ENCODE measurements around the gene ALDH1A2.
"Not testable (repeated sequence)": the region's sequence is repeated elsewhere in the genome, so short reads cannot be mapped to it uniquely, and the experiment has no call there.

Gene ALDH1A2

GRCh38 chr15:58065445-58066041 is at the start of gene ALDH1A2:
ALDH1A2 (minus strand) TSS chr15:58065711; CDS start chr15:58065650, 61 bp downstream.
- no peak for DNase-seq

DNA sequence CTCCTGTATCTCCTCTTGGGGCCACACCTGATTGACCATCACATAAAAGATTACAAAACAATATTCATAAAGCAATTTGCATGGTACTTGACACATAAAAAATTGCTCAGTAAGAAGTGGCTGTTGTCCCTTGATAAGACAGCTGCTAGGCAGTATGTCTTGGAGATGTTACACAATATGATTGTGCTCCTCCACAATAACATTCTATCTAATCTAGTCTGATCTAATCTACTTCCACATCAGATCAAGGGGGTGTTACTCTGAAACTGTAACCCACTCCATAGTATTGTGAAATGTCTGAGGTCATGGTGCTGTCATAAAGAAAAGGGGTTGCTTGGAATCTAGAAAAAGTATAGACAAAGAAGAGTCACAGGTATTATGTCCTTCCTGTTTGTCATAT is 49.3 kb upstream of the ALDH1A2 start:
- no peak for DNase-seq

DNA sequence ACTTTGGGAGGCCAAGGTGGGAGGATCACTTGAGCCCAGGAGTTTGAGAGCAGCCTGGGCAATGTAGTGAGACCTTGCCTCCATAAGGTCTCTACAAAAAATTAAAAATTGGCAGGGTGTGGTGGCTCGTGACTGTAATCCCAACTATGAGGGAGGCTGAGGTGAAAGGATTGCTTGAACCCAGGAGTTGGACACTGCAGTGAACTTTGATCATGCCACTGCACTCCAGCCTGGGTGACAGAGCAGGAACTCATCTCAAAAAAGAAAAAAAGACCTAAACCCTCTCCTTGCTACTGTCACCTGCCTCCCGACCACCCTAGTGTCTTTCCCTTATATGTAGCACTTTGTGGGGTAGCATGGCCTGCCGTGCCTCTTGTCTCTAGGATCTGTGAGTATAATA is 48.9 kb upstream of the ALDH1A2 start:
- DNase-seq: no peak

DNA sequence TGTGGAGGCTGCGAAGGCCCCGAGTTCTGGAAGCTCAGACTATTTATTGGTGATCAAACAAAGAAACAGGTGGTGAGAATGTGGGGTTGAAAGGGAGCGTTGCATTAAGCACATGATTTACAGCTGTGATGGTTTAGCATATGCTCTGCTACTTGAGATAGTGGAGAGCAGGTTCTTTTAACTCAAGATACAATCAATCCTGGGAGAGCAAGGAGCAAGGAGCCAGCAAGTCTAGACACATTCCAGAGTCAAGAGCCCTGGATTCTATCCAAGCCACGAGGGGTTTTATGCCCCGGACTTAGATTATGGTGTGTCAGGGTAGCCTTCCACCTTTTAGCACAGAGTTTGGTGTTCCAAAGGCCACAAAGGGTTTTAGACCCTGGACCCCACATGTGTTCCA is 47.8 kb upstream of the ALDH1A2 start:
- DNase-seq: not testable (repeated sequence)

DNA sequence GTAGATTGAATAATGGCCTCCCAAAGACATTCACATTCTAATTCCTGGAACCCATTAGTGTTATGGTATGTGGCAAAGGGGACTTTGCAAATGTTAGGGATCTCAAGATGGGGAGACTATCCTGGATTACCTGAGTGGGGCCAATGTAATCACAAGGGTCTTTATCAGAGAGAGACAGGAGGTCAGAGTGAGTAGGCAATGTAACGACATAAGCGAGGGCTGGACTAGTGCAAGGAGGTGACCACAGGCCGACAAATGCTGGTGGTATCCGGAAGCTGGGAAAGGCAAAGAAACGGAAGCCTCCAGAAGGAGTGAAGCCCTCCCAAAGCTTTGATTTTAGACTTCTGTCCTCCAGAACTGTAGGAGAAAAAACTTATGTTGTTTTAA is 46.2 kb upstream of the ALDH1A2 start:
- no peak for DNase-seq

DNA sequence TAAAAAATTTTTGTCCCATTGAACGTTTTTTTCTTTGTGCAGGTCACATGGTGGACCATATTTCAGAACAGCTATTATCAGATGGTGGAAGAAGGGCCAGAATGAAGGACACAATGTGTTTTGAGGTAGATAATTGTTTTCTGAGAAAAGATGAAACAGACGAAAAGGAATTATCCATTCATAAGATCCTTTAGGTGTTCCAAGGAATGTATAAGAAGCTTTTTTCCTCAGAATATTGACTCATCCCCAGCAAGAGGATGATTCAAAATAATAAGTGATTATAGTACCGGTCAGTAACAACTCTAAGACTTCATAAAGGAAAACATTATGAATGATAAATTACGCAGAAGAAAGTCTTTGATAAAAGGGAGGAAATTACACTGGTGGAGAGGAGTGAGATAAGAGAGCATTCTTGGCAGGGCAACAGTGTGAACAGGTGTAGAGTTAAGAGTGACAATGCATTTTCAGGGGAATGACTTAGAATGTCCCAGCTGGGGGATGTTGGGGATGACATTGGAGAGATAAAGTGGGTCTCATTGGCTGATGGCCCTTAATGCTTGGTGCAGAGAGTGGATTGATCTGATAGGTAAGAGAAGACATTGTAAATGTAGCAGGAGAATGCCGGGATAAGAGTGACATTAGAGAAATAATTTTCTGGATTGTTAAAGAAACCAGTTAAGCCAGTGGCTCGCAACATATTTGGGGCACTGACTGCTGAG is 45.6 kb upstream of the ALDH1A2 start:
- DNase-seq: no peak

DNA sequence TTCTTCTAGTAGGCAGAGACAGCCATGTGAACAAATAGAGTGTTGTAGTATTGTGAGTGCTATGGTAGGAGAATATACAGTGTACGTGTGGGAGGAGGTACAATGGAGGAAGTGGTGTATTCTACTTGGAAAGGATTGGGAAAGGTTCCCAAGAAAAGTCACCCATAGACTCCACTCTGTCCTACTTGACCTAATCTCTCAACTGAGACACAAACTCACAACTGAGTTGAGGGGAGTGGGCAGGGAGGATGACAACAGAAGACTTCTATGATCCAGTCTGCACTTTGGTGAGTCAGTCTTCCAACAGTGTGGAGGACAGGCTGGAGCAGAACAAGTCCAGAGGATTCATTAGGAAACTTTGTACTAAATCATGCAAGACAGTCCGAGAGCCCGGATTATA is 43.9 kb upstream of the ALDH1A2 start:
- DNase-seq: no peak

DNA sequence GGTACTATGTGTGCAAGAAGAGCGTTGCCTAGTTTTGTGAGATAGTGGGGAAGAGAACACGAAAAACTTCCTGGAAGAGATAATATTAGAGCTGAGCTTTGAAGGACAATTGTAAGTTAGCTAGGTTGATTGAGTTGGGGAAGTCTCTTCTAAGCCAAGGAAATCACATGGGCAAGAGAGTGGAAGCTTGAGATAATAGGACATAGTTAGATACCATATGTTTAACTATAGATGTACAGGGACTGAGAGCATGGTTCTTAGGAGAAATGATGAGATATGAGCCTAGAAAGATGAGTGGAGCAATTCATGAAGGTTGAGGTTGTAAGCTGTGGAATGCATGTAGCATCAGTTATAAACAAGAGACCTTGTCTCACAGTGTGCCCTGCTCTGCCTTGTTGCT is 42.6 kb upstream of the ALDH1A2 start:
- no peak for DNase-seq

DNA sequence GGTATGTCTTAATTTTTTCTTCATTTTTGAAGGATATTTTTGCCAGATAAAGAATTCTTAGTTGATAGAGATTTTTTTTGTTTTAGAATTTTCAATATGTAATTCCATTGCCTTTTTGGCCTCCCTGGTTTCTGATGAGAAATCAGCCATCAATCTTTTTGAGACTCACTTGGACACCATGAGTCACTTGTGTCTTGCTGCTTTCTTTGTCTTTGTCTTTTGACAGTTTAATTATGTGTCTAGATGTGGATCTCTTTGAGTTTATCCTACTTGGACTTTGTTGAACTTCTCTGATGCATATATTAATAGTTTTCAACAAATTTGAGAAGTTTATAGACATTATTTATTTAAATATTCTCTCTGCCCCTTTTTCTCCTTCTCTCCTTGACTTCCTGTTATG is 38.0 kb upstream of the ALDH1A2 start:
- DNase-seq: no peak

DNA sequence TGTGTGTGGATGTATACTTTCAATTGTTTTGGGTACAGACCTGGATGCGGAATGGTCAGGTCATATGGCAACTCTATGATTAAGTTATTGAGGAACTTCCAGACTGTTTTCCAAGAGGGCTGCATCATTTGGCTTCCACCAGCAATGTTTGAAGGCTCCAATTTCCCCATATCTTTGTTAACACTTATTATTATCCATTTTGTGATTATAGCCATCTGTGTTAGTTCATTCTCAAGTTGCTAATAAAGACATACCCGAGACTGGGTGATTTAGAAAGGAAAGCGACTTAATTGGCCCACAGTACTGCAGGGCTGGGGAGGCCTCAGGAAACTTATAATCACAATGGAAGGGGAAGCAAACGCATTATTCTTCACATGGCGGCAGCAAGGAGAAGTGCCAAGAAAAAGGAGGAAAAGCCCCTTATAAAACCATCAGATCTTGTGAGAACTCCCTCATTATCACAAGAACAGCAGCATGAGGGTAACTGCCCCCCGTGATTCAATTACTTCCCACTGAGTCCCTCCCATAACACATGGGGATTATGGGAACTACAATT is 31.1 kb upstream of the ALDH1A2 start:
- no peak for DNase-seq

GRCh38 chr15:58095415-58095814 is 29.9 kb upstream of the ALDH1A2 start:
- no peak for DNase-seq

DNA sequence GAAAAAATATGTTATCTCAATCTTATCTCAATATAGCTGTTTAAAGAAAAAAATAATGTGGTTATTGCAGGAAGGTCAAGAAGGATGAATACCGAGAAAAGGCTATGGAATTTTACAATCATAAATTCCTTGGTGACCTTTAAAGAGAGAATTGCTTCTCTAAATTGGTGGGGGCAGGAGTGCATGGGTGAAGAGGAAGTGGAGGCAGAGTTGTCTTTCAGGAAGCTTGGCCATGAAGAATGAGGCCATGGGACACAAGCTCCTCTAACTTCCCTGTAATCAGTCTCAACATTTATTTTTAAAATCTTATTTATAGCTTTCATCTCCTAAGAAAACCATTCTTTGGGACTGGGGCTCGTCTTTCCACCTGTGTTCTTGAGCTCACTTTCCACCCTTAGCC is 22.4 kb upstream of the ALDH1A2 start:
- no peak for DNase-seq

DNA sequence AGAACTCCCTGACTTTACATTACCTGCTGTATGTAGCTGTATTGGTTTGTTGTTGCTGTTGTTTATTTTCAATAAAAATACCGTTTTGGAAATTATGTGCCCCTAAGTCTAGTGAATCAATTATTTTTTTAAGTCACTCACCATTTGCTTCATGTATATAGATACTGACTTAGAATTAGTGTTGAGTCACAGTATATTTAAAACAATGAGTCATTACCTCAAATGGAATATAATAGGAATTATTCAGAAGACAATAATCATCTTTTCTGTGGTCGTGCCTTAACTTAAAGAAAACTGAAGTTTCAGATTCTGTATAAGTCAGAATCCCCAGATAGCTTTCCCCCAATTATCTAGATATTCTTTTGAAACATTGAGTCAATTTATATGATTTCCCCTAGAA is 21.0 kb upstream of the ALDH1A2 start:
- DNase-seq: no peak

DNA sequence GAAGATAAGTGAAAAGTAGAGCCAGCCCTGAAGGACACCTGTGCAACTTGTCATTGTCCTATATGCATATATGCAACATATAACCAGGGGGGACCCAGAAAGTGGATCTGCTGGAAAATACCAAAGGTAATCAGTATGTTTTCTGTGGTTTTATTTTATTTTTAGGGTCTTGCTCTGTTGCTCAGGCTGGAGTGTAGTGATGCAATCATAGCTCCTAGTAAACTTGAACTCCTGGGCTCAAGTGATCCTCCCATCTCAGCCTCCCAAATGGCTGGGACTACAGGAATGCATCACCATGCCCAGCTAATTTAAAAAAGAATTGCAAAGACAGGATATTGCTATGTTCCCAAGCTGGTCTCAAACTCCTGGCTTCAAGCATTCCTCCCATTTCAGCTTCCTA is 18.0 kb upstream of the ALDH1A2 start:
- no peak for DNase-seq

GRCh38 chr15:58081891-58082290 is 16.4 kb upstream of the ALDH1A2 start:
- no peak for DNase-seq

DNA sequence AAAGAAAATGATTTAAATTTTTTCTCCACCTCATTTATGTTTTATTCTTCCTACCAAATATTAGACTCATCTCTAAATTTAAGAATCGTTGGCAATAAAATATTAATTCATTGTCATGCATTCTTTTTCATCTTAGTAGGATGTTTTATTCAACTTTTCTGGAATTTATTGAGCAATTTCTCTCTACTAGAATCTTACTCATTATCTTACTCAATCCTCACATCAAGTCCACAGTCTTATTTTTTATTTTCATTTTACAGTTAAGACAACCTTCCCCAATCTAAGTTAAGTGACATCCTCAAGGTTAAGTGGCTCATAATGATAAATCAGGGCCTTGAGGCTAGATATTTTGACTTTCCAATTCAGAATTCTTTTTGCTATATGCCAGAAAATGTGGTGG is 15.9 kb upstream of the ALDH1A2 start:
- no peak for DNase-seq

DNA sequence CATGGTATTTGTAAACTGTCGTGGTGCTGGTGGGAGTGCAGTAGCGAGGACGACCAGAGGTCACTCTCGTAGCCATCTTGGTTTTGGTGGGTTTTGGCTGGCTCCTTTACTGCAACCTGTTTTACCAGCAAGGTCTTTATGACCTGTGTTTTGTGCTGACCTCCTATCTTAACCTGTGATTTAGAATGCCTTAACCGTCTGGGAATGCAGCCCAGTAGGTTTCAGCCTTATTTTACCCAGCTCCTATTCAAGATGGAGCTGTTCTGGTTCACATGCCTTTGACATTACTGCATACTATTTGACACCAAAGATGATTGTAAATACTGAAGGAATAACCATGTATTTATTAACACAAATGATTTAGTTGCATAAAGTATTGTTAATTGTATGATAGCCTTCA is 15.4 kb upstream of the ALDH1A2 start:
- not testable (repeated sequence) for DNase-seq

GRCh38 chr15:58080398-58080797 is 14.9 kb upstream of the ALDH1A2 start:
- no peak for DNase-seq

GRCh38 chr15:58078591-58078990 is 13.1 kb upstream of the ALDH1A2 start:
- no peak for DNase-seq

DNA sequence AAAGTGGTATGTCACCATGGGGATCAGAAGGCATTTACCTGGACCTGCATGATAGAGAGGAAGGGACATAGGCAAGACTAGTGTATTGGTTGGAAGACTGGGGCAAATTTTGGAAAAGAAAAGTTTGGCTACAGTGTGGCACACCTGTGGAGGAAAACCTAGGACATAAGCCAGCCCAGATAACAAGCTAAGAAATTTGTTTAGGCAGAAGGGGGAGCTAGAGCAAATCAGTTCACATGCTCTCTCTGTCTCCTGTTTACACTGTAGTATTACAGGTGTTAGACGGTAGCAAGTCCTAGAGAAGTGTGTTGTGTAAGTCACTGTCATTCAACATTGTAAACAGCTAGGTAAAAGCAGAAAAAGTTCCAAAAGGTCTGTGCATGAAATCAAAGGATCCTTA is 11.9 kb upstream of the ALDH1A2 start:
- no peak for DNase-seq

GRCh38 chr15:58074452-58074851 is 8.9 kb upstream of the ALDH1A2 start:
- no peak for DNase-seq

GRCh38 chr15:58070801-58071418 is 5.4 kb upstream of the ALDH1A2 start:
- no peak for DNase-seq

DNA sequence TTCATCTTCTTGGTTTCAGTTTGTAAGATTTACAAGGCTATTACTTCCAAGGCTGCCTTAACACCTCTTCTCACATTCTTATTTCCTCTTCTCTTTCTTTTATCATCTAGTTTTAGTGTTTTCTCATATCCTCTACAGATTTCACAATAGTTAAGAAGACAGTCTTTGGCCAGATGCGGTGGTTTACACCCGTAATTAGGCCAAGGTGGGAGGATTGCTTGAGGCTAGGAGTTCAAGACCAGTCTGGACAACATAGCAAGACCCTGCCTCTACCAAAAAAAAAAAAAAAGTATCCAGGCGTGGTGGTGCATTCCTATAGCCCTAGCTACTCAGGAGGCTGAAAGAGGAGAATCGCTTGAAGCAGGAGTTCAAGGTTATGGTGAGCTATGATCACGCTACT is 3.5 kb upstream of the ALDH1A2 start:
- no peak for DNase-seq

All from GDM1 (cell line).